DND-41 (cell line): Measurements from ENCODE around the gene IGSF21.

Experiments used
- EZH2 ChIP-seq: IDR thresholded peaks from 3 replicates; pipeline ENCODE4 v1.6.1; 2012; ENCODE audit warnings: borderline replicate concordance, low read depth, mild to moderate bottlenecking, moderate library complexity, low read length, inconsistent platforms; ENCODE audit not compliant: severe bottlenecking
- TF ChIP-seq, protein P1 (sequence below): IDR thresholded peaks from 2 replicates; pipeline ENCODE4 v1.5.1; 2012; ENCODE audit warnings: borderline replicate concordance, low read length, moderate library complexity, mild to moderate bottlenecking; ENCODE audit not compliant: poor library complexity, severe bottlenecking; ENCODE audit errors: extremely low read depth

DNA sequence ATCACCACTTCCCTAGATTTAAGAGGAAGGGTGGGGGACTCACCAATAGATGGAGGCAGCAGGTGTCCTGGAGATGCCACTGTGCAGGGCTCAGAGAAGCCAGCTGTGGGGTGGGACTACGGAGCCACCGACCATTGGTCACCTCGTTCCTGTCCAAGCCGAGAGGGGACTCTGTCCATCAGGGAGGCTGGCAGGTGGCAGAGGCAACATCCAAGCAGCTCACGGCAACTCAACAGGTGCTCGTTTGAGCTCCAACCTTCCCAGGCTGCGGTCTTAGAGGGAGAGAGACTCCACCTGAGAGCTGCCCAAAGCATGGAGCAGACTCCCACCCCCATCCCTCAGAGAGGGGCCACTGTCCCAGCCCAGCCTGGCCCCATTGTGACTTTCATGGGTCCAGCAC lies 71.4 kb downstream of the IGSF21 start:
- TF ChIP-seq, protein P1, sequence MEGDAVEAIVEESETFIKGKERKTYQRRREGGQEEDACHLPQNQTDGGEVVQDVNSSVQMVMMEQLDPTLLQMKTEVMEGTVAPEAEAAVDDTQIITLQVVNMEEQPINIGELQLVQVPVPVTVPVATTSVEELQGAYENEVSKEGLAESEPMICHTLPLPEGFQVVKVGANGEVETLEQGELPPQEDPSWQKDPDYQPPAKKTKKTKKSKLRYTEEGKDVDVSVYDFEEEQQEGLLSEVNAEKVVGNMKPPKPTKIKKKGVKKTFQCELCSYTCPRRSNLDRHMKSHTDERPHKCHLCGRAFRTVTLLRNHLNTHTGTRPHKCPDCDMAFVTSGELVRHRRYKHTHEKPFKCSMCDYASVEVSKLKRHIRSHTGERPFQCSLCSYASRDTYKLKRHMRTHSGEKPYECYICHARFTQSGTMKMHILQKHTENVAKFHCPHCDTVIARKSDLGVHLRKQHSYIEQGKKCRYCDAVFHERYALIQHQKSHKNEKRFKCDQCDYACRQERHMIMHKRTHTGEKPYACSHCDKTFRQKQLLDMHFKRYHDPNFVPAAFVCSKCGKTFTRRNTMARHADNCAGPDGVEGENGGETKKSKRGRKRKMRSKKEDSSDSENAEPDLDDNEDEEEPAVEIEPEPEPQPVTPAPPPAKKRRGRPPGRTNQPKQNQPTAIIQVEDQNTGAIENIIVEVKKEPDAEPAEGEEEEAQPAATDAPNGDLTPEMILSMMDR, result no peak
- TF ChIP-seq EZH2, result no peak
